SW480 (cell line): ENCODE results near the gene PPM1L.
A peak's percentile ranks its signal among the peaks of the same experiment; 100 is the strongest.

Experiments used
- DNase-seq: peaks from one replicate; pipeline ENCODE4 v3.0.0-alpha.2; 2016; ENCODE audit warnings: low spot score

The PPM1L gene

DNA sequence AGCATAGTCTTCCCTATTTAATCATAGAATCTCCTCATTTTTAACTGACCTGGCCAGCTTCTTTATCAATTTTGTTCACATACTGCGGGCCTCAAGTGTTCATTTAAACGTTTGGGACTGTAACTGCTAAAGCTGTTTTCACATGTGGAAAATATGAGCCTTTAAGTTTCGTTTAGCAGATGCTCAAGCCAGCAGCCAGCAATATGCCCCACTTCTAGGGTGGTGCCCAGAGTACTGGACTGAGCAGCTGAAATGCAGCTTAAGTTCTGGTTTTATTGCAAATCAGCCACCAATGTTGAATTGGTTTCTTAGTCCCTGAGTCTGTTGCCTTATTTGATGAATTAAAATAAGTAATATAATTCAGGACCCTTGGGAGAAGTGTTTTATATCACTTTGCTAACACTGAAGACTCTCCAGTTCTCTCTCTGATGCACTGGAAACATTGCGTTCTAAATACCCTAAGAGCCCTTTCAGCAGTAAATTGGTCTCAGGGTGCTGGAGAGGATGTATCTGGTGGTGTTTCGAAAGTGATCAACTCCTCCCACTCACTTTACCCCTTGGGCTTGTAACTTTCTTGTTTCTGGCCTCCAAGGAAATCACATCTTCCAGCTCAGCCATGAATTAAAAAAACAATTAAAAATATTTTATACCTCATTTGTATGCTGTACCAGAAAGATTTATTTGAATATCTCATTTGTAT lies 287.5 kb downstream of the PPM1L start:
- DNase-seq, result no peak

DNA sequence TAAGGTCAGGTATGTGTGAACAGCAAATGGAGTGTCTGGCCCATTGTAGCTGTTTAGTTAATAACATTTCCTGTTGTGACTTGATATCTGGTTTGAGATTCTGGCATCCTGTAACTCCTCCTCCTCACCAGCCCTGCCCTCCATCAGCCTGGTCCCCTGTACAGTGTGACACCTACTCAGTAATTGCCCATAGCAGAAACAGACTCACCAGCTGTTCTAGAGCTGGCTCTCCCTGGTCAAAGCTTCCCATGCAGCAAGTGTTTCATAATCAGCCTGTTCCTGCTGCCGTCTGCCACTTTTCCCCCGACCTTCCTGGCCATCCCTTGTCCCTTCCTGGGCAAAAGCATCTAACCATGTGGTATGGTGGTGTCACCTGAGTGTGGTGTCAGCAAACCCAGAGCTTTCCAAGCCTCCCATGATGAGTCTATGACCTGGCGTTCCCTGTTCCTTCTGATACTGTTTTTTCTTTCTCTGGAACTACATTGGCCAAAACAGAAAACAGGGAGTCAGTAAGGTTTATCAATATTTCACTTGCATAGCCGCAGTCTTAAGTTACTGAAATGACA lies 293.7 kb downstream of the PPM1L start:
- DNase-seq, result no peak

DNA sequence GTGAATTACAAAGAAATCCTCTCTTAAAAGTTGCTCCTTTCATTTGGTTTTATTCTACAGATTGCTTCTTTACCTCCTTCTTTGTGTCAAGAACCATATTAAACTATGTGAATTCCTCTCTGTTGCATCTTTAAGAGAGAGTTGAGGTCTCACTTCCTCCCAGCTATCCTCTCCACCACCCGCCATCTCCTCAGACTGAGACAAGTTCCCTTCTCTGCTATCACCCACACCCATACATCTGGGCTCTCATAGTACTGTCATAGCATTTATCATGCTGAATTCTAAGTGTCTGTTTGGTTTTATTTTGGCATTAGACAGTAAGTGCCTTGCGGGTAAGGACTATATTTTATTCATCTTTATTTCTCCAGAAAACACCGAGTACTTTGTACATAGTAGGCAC lies 294.9 kb downstream of the PPM1L start:
- DNase-seq, result no peak

DNA sequence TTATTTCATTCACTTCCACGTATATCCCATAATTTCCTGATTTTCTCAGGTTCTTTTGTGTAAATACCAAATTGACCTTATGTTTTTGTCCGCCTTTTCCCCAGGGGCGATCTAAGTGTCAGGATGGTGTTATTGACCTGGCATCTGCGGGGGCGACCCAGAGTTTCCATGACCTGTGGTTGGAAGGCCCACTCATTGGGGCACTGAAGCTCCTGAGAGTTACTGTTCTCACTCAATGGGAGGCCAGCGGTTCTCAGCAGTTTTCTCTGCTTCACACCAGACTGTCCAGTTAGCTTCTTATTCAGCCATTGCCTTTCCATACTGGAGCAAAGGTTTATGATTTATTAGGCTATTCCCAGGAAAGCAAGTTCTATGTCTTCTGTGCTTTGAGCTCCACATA lies 295.8 kb downstream of the PPM1L start:
- no peak for DNase-seq

DNA sequence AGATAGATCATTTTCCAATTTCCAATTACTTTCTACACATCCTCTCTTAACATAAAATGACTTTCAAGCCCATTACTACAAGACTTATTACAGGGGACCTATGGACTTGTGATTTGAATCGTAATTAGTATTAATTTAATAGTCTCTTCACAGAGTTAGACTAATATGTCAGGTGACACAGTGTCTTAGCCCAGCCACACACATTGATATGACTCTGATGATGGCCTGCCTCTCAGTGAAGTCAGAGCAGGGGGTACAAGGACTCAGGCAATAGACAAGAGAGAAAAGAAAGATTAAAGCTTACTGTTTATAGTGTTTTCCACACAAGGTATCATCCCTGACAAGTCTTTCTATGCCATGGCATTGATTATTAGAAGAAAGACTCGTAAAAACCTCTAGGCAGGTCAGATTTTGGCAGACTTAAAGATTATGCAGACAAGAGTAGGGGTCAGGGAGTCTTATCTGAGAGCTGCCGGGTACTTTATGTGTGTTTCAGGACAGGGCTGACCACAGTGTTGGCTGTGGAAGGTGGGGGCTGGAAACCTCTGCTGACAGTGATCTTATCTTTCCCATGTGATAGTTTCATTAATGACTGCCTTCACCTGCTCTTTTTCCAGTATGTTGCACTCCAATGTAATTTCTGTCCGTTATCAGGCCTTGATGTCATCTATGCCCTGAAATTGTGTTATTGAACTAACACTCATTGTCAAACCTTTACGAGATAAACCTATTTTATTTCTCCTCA lies 299.0 kb downstream of the PPM1L start:
- DNase-seq, result no peak

DNA sequence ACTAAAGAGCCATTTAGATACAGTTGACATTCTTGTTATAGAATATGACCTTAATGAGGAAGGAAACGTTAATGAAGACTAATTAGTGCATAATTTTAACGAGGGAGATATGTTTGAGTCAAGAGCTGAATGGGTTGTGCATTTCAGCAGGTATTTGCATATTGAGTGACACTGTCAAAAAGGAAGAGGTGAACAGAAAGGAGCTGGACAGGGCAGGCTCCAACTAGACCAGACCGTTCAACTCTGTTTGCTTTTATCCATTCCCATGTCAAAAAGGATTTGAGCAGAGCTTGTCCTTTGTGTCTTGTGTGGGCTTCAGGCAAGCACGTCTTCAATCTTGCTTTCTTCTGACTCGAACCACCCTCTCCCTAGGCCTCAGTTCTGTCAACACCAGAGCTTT lies 308.4 kb downstream of the PPM1L start:
- no peak for DNase-seq

DNA sequence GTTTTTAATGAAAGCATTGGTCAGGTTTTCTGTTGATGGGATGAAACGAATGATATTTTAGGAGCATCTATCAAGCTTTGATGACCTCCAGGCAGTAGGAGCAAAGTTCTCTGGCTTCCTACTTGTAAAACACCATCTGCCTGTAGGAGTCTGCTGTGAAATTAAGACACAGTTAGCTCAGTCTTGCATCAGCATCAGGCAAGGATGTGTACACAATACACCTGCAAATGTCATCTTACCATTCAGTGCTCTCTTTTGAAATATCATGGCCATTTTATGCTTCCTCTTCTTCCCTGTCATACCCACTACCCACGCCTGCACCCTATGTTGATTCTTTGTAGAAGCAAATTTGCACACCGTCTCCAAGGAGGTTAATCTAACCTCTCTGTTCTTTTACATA lies 310.9 kb downstream of the PPM1L start:
- no peak for DNase-seq

DNA sequence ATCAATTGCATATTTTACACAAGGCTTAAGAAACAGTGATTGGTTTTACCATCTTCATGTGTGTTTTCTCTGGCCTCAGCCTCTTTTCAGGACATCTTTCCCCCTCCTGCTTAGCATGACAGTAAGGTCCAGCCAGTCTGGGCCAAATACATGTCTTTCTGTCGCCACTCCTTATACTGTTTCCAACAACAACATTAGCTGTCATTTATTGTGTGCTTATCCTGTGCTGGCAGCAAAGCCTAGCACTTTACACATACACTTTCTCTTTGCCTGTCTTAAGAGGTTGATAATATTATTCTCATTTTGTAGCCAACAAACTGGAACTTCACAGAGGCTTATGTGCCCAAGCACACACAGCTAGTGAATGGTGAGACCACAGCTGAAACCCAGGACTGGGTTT lies 311.3 kb downstream of the PPM1L start:
- DNase-seq, result no peak

DNA sequence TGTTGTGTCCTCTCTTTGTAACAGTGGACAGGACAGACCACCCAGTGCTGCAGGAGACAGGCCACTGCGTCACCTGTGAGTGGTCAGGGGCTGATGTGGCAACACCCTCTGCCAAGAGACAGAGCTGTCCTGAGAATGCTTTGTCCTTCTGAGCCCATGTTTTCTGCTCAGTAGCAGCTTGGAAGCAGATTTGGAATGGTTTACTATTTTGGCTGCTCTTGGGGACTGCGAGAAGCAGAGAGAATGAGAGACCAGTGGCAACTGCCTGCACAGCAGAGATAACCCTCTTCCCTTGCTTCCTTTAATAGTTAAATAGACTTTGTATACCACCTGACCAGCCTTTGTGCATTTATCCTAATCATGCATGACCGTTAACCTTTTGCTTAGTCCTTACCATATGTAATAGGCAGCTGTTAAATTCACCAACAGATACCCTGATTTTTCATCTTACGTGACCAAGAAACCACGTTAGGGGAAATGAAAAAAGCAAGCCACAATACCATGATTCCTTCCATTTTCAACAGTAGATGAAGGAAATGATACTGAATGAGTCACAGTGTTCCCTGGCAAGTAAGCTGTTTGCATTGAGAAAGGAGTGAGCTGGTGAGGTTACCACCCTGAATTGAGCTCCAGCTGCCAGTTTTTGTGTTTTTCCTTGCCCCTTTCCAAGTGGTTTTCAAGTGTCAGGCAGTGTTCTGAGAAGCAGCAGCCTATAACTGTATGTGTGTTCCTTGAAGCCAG lies 313.6 kb downstream of the PPM1L start:
- no peak for DNase-seq

DNA sequence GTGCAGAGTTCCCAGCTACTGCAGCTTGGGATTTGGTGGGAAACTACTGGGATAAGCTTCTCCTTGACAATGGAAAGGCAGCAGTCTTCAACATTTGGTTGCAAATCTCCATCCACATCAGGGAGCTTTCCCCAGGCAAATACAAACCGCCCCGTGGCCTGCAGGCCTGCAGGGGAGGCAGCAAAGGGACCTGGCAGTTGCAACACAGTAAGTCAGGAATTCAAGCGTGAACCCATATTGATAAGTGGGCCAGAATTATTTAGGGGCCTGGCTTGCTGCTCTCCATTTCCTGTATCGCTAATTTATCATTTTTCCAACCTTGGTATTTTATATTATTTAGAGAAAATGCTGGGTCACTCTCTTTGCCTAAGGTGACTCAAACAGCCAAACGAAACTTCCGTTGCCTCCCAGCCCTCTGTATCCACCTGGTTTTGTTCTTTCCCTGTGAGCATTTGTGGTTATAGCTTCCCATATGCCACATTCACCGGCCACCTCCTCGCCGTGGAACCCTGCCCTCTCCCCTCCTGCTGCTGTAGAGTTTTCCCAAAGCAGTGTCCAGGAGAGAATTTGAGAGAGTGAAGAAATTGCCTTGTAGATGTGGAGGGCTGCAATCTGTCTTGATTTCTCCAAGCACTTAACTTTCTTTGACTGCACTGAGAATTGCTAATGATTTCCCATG lies 314.4 kb downstream of the PPM1L start:
- no peak for DNase-seq

DNA sequence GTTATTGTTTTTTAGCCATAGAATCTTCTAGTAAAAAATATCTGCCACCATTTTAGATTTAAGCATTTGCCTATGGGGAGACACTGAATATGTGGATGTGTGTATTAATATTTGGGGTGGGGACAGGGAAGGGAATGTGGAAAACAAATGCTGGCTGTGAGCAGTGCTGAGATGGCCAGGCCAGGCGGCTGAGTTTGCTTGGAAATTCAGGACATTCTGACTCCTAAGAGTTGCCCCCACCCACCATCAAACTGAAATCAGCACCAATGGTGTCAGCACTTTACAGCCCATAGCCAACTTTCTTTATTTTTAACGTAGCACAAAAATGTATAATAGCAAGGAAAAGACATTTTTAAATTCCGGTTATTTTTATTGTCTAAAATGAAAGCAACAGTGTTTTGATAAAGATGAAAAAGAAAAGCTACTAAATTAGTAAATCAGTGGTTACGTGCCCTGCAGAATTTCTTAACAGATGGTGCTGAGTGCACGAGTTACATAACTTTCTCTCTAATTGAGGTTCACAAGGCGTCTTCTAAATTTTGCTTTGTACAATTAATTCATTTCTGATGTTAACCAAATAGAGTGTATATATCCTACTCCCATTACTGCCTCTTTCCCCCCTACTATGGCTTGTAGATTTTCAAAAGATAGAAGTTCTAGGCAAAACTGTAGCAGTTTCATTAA lies 315.1 kb downstream of the PPM1L start:
- no peak for DNase-seq

DNA sequence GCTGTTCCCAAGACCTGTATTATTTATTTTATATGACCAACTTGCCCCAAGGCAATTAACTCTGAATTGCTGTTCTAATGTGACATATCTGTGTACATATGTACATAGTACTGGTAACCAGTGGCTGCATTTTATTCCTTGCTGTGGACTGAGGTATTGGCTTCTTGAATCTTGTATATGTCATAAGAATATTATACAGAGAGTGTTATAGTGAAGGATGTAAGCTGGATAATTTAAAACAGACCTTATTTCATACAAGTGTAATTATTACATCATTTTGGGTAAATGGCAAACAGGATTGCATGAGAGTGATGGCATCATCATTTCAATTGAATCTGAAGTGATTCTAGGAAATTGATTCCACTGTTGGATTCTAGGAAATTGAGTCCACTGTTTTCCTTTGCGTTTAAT lies 316.2 kb downstream of the PPM1L start:
- no peak for DNase-seq

DNA sequence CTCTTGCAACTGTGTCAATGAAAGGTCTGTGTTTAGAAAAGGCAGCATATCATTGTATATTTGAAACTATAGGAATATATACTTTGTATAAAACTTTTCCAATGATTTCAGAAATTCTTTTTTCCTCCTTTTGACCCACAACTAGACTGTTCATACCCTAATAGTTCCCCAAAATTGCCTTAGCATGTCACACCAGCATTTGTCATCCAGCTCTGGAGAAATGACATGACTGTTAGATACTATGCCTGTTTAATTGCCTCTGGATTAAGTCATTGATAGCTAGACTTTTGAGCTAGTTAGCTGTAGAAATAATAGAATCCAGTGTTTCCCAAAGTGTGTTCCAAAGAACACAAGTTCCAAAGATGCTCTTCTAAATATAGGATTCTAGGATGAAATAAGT lies 316.7 kb downstream of the PPM1L start:
- DNase-seq, result no peak

DNA sequence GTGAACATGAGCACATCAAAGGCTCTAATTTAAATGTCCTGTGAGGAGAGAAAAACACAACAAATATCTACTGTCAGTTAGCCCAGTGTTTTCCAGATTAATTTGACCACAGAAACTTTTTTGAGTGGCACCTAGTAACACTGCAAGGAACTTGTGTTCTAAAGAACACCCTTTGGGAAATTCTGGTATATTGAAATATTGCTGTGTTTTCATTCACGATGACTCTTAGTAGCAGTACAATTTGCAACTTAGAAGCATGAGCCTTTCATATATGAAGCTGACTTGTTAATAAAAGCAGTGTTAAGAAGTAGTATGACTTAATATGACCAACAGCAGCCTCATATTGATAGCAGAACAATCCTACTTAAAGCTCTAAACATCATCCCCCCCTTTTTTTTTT lies 317.1 kb downstream of the PPM1L start:
- DNase-seq, result no peak

DNA sequence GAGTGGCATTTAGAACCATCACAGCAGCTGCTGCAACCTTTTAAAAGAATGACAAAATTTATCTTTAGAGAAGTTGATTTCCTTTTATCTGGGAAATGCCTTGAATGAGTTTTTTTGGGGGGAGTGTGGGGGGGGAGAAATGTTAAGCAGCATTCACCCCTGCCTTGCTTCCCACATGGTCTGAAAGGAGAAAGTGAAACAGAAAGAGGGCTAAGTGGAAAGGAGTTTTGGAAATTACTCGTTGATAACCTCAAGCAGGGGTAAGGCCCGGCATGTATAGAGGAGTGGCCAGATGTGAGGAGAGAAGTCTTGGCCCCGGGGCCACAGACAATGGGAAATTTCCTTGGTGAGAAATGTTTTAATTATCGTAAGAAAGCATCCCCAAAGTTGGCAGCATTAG lies 325.6 kb downstream of the PPM1L start:
- DNase-seq, result no peak

DNA sequence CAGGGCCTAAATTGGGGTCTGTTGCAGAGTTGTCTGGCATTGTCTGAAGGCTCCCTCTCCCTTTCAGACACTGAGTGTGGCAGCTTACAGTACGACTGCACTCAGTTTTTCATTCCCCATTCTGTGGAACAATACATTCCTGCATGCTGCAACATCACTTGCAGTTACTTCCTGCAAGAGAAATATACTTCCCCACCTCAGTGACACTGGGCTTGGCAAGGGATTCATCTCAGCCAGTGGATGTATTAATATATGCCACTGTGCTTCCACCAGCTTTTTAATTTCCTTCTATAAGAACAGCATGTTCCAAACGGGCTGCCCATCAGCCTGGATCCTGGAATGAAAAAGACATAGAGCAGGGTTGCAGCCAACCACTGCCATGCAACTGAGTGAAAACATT lies 326.0 kb downstream of the PPM1L start:
- no peak for DNase-seq

DNA sequence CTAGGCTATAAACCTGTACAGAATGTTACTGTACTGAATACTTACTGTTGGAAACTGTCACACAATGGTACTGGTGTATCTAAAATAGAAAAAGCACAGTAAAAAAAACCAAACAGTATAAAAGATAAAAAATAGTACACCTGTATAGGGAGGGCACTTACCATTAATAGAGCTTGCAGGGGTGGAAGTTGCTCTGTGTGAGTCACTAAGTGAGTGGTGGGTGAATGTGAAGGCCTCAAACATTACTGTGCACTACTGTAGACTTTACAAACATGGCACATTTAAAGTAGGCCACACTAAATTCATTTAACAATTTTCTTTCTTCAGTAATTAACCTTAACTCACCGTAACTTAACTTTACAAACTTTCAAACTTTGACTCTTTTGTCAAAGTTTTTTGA lies 327.1 kb downstream of the PPM1L start:
- DNase-seq, result no peak

DNA sequence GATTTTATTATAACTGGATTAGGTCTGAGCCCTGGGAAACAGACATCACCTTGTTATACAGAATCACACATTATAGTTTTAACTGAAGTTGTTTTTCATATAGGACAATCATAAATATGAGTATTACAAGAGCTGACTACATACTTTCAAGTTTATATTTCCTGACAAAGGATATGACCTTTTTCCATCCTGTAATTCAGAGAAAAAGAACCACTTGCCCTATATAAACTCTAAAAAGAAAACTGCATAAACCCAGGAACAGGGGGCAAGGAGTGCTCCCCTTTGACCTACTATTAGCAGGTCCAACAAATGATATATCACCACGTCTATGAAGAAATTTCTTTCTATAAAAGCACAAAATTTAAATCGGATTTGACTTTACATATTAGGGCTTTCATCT lies 328.2 kb downstream of the PPM1L start:
- no peak for DNase-seq

DNA sequence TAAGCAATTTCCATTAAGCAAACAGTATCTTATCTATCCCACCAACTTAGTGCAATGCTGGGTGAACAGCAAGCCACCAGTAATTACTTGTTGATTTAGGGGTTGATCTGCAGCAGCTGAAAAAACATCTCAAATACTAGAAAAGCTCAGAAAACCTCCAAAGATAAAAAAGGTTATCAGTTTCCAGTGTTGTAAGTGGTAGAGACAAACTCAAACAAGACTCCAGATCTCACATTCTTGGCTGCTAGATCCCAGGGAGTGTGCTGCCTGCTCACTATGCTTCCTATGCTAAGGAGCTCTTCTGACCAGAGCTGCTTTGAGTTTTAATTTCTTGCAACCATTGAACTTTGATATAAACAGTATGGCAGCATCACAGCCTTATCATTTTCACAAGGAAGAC lies 337.9 kb downstream of the PPM1L start:
- no peak for DNase-seq

DNA sequence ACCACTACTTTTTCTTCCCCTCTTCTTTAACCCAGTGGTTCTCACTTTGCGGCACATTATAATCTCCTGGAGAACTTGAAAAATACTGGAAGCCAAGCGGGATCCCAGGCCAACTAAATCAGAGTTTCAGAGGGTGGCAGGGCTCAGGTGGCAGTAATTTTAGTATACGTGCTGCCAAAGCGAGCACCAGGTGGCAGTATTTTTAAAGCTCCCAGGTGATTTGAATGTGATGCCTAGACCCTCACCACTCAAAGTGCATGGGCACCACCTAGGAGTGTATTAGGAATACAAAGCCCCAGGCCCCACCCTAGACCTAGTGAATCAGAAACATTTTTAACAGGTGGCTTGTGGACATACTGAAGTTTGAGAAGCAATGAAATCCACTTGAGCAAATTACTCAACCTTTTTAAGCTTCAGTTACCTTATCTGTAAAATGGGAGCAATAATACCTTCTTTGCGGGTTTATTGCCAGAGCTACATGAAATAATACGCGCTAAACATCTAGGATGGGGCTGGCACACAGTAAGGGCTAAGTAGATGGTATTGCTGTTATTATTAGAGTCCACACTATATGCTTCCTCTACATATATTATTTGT lies 340.8 kb downstream of the PPM1L start:
- DNase-seq, result peak; percentile 40

DNA sequence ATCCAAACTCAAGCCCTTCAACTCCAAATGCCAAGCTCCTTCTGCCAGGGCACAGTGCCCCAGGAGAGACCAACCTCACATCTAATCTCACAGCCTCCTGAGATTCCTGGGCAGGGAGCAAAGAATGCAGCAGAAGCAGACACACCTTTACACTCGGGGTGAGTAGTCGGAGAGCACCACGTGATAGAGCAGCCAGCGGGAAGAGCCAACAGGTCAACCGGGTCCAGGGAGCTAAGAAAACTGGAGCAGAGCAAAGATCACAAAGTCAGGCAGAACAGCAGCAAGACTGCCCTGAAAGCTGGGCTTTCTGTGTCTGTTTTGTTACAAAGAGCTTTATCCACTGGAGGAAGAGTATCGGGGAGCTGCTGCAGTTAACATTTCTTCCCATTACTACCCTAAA lies 345.0 kb downstream of the PPM1L start:
- no peak for DNase-seq
